ENCODE results near the gene ALPG. TPM values are rescaled to one million over a fixed set of nuclear protein-coding genes. Genes with fewer than 3 reads are reported as not detected.

Gene ALPG
- total and polyA plus RNA-seq, 10 of the 15 experiments (the other 5 are each of a cell fraction or from before 2014, with no cell fraction given), result not detected

GRCh38 chr2:232457121-232458011 lies 50.7 kb downstream of the ALPG start:
- ATAC-seq, result no peak
- in situ Hi-C loops (cut with MboI), result no loop called here
- H3K27ac ChIP-seq (ENCODE audit: control insufficient read depth, insufficient read depth), result no peak overlapping the region
- TF ChIP-seq ATF2 (IDR thresholded peaks at IDR 0.05; ENCODE audit: low read length) (no peak), ELK1 (IDR thresholded peaks at IDR 0.05; ENCODE audit: low read depth, low read length) (no peak), RCOR1 (conservative IDR thresholded peaks at IDR 0.05; ENCODE audit: low read depth, low read length) (no peak)
- H3K4me3 ChIP-seq, result no peak overlapping the region
- RAD21 ChIA-PET (ENCODE audit: unreplicated experiment), result no interaction called here
- no peak for DNase-seq (ENCODE audit: low read depth, low spot score)
- CTCF ChIA-PET, result no interaction called here
- H3K36me3 ChIP-seq (ENCODE audit: control insufficient read depth in 2 of 2, insufficient read depth in 2 of 2, low read length in 1 of 2), result no peaks in the 10 kb centered on the region
- no peaks in the 10 kb centered on the region; a peak in 1 of 4 replicates for H3K27me3 ChIP-seq (replicated peaks in 1 of 2; ENCODE audit: control insufficient read depth in 2 of 2, insufficient read depth in 2 of 2, low read length in 1 of 2)
- no peaks in the 10 kb centered on the region for H3K4me1 ChIP-seq (ENCODE audit: control insufficient read depth, insufficient read depth, low read length)
- H3K9me3 ChIP-seq (replicated peaks; ENCODE audit: control insufficient read depth, insufficient read depth, low read length), result no peaks in the 10 kb centered on the region
- intact Hi-C loops (cut with micrococcal nuclease; ENCODE audit: unreplicated experiment), result no loop called here
- WGBS (ENCODE audit: insufficient coverage, insufficient replicate concordance, low lambda C conversion rate, missing lambda C conversion rate), result 36% methylated on average over 21 of the region's 21 CpGs
- no peak for FAIRE-seq
- no peak overlapping the region for H3K4me2 ChIP-seq (ENCODE audit: control insufficient read depth, insufficient read depth)
- H2AFZ ChIP-seq (ENCODE audit: control insufficient read depth, low read depth, low read length), result no peak overlapping the region
- no peaks in the 10 kb centered on the region for H3K79me2 ChIP-seq (ENCODE audit: control insufficient read depth, insufficient read depth, low read length)
- POLR2A ChIA-PET, result no interaction called here
- no TSS peak for BruUV-seq (replicated peaks)
- no peaks in the 10 kb centered on the region for H4K20me1 ChIP-seq (ENCODE audit: control insufficient read depth, insufficient read depth)
- no peak overlapping the region for H3K9ac ChIP-seq (ENCODE audit: control insufficient read depth, insufficient read depth, low read length)
- SMC1A ChIA-PET (ENCODE audit: uncharacterized antibody, unreplicated experiment), result no interaction called here

Data from GM12878 (cell line).